Fibroblast of villous mesenchyme (primary cell): ENCODE measurements around the gene HEPN1. TPM values are rescaled to one million over a fixed set of nuclear protein-coding genes. Genes with fewer than 3 reads are reported as not detected.

Experiments
- DNase-seq: peaks from one replicate; pipeline ENCODE4 v3.0.0-alpha.2; 2010; ENCODE audit warnings: low read depth
- H3K4me3 ChIP-seq: 2 replicates; pipeline ENCODE4 v1.5.1; 2011; ENCODE audit warnings: low read depth, mild to moderate bottlenecking, low read length
- total RNA-seq: library from RNA; depleted of rRNA; stranded (reverse); fragments of >200 nt; gene quantifications from 2 replicates; pipeline ENCODE4 v1.2.3, GENCODE V29; 2012
- TF ChIP-seq, protein P1 (sequence below): IDR thresholded peaks from 2 replicates; pipeline ENCODE4 v1.5.1; 2012; ENCODE audit warnings: low read depth, mild to moderate bottlenecking, low read length; ENCODE audit not compliant: insufficient read depth

The HEPN1 gene
- total RNA-seq = not detected in 2 replicates

DNA sequence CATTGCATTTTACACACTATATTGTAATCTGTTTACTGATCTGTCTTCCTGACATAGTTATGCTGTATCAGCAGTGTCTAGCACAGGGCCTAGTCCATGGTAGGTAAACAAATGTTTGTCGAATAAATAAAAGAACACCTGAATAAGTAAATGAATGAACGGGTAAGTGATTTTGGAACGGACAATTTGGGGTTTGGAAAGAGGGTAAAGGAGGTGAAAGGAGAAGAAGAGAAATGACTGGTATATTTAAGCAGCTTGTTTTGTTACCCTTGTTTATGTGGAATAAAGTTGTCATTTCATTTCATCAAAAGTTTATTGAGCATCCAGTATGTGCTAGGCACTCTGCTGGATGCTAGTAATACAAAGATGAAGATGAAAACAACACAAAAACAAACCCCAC is at the start of gene HEPN1:
TSS of gene HEPN1 (plus strand) at position 301 of the 400 bp plus-strand sequence.
- H3K4me3 ChIP-seq = no peak within 1 kb of the TSS
- TF ChIP-seq, protein P1, sequence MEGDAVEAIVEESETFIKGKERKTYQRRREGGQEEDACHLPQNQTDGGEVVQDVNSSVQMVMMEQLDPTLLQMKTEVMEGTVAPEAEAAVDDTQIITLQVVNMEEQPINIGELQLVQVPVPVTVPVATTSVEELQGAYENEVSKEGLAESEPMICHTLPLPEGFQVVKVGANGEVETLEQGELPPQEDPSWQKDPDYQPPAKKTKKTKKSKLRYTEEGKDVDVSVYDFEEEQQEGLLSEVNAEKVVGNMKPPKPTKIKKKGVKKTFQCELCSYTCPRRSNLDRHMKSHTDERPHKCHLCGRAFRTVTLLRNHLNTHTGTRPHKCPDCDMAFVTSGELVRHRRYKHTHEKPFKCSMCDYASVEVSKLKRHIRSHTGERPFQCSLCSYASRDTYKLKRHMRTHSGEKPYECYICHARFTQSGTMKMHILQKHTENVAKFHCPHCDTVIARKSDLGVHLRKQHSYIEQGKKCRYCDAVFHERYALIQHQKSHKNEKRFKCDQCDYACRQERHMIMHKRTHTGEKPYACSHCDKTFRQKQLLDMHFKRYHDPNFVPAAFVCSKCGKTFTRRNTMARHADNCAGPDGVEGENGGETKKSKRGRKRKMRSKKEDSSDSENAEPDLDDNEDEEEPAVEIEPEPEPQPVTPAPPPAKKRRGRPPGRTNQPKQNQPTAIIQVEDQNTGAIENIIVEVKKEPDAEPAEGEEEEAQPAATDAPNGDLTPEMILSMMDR = no peak
- DNase-seq = no peak

DNA sequence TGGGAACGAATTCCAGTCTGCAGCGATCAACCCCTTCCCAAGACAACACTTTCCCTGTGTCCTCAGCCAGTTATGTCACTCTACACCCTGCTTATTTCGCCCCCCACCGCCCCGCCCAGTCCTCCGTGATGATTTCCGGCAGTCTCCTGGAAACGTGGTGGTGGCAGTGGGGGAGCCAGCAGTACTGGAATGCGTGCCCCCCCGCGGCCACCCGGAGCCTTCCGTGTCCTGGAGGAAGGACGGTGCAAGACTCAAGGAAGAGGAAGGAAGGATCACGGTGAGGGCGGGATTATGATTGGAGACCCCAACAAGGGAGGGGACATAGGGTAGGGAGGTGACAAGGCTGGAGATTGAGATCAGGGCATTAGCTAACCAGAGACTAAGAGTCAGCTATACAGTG is 49.7 kb upstream of the HEPN1 start:
- TF ChIP-seq, protein P1 = no peak
- DNase-seq = no peak
- H3K4me3 ChIP-seq = no peak overlapping the region

DNA sequence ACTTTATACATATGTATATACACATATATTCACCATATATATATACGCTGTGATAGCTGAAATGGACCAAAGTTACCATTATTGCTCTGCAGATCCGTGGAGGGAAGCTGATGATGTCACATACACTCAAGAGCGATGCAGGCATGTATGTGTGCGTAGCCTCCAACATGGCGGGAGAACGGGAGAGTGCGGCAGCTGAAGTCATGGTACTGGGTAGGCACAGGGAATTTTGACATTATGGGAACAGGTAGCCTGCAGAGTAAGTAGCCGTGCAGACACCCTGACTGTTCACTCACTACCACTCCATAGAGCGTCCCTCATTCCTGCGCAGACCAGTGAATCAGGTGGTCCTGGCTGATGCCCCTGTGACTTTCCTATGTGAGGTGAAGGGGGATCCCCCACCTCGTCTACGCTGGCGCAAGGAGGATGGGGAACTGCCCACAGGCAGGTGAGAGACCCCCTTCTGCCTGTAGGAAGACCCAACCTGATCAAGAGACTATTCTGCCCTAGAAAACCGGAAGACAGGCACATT is 49.1 kb upstream of the HEPN1 start:
- H3K4me3 ChIP-seq = no peak overlapping the region
- TF ChIP-seq, protein P1 = no peak
- DNase-seq = no peak

DNA sequence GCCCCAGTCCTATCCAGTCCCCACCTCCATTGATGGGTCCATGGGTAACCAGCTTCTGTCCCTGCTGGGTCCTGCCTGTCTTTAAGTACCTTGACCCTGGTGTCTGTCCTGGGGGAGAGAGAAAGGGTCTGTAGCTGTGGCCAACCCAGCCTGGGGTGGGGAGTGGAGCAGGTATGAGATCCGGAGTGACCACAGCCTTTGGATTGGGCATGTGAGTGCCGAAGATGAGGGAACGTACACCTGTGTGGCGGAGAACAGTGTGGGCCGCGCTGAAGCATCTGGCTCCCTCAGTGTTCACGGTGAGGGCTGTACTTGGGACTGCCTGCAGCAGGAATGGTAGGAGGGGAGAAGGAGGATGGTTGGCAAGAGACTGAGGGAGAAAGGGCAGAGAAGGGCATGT is 48.6 kb upstream of the HEPN1 start:
- H3K4me3 ChIP-seq = no peak overlapping the region
- TF ChIP-seq, protein P1 = no peak
- no peak for DNase-seq

DNA sequence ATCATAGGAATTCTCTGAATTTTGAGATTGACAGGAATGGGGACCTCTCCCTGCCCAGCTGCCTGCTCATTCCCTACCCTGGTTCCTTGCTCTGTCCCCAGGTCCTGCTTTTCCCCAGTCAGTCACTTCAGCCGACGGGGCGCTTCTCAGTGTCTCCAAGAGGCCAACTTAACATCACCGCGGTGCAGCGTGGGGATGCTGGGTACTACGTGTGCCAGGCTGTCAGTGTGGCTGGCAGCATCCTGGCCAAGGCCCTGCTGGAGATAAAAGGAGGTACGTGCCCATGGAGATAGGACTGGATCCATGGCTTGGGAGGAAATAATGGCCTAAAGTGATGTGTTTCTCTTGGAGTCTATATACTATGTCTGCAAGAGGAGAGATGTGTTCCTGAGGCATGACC is 46.8 kb upstream of the HEPN1 start:
- no peak for DNase-seq
- TF ChIP-seq, protein P1 = no peak
- H3K4me3 ChIP-seq = no peak overlapping the region

DNA sequence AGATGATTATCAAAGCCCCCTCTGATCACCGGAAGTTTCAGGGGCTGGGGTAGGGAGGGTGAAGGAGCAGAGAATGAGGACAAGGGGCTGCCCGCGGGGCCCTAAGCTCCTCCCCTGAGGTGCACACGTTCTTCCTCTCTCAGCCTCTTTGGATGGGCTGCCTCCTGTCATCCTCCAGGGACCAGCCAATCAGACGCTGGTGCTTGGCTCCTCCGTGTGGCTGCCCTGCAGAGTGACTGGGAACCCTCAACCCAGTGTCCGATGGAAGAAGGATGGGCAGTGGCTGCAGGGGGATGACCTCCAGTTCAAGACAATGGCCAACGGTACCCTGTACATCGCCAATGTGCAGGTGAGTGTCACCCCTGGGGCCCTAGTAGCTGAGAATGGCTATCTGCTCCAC is 46.3 kb upstream of the HEPN1 start:
- no peak overlapping the region for H3K4me3 ChIP-seq
- DNase-seq = no peak
- TF ChIP-seq, protein P1 = no peak

DNA sequence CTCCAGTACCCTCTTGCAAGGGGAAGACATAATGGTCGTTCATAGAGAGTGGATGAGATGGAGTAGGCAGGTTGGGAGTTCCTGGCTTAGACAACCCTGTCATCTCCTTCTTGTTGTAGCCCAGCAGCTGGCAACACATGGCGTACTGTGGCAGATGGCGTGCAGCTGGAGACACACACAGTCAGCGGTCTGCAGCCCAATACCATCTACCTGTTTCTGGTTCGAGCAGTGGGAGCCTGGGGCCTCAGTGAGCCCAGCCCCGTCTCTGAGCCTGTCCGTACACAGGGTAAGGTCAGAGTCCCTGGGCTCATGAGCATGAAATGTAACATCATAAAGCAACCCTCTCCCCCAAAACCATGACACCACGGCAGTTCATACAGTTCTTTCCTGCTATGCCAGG is 45.1 kb upstream of the HEPN1 start:
- TF ChIP-seq, protein P1 = no peak
- no peak overlapping the region for H3K4me3 ChIP-seq
- no peak for DNase-seq
